Eye (tissue), 1 donor: ENCODE measurements around the gene TBC1D14.
A peak's percentile ranks its signal among the peaks of the same experiment; 100 is the strongest.
"Not testable (repeated sequence)": the region's sequence is repeated elsewhere in the genome, so short reads cannot be mapped to it uniquely, and the experiment has no call there.

Source experiments
- DNase-seq: peaks from one replicate; pipeline ENCODE4 v3.0.0-alpha.2; 2015

The TBC1D14 gene

GRCh38 chr4:6910960-6911874, 1.6 kb downstream of the TBC1D14 start:
- no peak for DNase-seq

- DNase-seq = not testable (repeated sequence)
Observed at GRCh38 chr4:6911917-6912316, 2.3 kb downstream of the TBC1D14 start.

DNA sequence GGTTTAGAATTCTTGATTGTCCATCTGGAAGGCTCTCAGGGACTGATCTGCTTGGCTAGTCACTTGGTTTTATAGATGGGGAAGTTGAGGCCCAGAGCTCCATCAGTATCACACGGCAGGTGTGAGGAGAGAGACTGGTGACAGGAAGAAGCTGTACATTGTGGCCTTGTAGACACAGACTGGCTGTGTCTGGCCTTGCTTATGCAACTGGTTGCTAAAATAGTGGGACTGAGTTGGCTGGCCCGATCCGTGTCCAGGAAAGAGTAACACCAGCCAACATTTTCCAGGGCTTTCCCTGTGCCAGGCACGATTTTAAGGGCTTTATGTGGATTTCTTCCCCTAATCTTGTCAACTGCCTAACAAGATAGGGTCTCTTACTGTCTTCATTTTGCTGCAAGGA, 2.8 kb downstream of the TBC1D14 start:
- DNase-seq = no peak

DNA sequence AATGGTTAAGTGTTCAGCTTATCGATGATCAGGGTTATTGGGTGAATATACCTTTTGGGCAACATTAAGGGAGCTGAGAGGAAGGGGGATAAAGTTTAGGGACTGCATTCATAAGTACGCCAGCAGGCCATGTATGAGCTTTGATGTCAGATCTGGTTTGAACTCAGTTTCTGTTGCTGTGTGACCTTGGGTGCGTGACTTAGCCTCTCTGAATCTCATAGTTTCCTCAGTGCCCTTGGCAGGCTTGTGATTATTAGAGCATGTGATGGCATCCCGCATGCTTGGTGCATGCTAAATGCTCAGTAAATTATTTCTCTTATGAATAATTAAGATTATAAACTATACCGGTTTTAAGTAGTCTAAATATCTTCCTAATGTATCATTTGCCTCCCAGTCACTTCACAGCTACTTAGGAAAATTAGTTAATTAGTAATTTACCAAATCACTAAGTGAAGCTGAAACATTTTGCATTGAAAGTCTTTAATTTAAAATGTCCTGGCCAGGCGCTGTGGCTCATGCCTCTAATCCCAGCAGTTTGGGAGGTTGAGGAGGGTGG, 3.8 kb downstream of the TBC1D14 start:
- DNase-seq = no peak

GRCh38 chr4:6914448-6914847, 4.8 kb downstream of the TBC1D14 start:
- no peak for DNase-seq

DNA sequence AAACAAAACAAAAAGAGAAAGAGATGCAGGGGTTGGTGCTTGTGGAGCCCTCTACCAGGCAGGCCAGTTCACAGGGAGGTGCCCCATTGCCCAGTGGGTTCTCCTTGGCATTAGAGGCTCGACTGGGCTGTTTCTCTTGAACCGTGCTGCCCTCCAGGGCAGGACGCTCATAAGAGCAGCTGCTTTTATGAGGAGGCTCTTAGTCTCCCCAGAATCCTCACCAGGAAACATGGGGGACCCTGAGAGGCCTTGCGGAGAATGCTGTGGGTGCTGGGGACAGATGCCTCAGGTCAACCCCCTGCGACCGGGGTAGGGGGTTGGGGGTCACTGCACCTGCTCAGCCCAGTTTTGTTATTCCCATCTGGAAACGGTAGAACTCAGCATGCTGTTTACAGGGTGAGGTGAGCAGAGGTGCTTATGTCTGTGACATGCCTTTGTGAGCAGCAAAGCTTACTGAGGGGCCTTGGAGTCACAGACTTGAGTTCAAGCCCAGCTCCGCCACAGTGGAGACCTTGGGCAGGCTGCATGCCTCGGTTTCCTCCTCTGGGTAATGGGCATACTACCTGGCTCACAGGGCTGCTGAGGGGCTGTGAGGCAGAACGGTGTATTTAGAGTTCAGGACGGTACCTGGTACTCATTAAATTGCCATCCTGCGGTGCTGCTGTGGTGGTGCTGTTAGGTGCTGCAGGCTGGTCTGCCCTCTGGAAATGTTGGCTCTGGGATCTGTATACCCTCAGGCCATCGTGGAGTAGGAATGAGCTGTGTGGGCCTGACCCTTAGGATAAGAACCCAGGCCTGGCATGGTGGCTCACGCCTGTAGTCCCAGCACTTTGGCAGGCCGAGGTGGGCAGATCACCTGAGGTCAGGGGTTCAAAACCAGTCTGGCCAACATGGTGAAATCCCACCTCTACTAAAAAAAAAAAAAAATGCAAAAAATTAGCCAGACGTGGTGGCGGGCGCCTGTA, 5.7 kb downstream of the TBC1D14 start:
- no peak for DNase-seq

DNA sequence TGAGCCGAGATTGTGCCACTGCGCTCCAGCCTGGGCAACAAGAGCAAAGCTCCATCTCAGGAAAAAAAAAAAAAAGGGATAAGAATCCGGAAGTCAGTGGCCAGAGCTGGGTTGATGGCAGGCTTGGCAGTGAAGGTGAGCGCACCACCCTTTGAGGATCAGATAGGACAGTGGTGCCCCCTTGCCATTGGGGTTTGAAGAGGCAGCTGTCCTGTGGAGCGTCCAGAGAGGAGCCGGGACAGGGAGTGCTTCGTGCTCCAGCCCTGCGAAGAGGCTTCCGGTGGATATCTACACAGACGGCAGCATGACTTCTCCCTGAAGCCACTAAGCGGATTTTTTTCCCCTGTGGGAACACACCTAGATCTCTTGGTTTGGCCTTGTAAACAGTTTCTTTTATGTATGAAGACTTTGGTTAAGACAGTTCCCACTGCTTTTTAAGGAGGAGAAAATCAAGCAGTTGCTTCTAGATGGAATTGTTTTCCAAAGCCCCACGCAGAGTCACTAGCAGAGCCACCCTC, 6.5 kb downstream of the TBC1D14 start:
- DNase-seq = no peak

DNA sequence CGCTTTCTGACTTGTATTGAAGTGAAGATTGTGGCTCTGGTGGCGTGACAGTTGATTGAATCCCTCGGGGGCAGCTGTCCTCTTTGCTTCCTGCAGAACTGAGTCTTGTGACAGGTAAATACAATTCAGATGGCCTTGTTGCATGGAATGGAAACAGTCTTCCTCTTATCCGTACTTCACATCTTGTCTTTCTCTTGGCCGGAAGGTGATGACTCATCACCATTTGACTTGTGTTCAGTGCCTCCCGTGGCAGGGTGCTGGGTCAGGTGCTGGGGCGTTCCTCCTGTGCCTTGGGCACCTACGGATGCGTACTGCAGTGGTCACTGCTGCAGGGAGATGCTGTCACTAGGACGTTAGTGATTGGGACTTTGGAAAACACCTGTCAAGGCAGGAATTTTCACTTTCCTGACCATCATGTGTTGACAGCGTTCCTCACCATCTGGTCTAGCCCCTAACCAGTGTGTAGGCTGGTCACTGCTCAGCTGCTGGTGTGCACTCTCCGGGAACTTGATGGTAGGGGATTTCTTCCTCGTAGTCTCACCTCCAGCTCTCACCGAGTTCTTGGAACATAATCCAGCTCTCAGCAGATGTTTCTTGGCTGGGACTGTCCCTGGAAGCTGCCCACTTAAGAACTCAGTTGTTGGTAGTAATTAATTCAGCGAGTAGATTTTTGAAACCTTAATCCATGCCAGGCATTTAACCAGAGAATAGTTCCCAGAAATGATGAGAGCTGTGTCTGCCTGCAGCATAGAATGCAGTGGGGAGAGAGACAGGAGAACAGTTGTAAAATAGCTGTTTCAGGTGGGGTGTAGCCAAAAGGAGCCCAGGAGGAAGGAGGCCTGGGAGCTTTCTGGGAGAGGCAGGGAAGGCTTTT, 7.2 kb downstream of the TBC1D14 start:
- no peak for DNase-seq

DNA sequence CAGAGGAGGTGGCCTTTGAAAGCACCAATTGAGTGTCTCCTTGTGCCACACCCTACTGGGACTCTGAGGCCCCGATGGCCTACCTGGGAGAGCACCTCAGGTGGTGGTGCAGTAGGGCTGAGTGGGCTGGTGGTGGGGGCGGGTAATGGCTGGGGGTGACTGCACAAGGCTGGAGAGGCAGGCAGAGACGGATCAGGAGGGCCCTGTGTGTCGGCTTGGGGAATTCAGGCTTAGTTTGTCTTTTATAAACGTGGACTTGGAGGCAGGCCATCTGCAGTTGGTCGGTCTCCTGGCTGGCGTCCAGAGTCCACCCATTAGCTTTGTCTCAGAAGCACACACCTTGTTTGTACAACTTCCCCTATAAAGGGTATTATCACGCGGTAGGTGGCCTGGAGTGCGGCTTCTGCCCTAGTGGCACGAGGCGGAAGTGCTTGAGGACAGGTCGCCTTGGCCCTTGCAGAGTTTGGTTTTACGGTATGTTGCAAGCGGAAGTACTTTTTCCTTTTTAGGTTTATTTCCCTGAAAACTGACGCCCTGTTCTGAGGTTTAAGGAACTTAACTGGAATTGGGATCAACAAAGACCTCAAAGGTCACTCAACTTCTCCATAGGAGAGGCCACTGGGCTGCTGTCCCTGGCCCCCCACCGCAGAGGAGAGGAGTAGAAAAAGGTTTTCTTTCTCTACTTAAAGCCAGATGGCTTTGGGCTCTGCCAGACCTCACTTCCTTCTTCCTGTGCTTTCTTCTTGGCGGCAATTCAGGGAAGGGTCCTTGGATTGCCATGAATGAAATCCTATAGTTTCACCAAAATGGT, 8.0 kb downstream of the TBC1D14 start:
- DNase-seq = peak; percentile 47

GRCh38 chr4:6918338-6918737, 8.7 kb downstream of the TBC1D14 start:
- no peak for DNase-seq

DNA sequence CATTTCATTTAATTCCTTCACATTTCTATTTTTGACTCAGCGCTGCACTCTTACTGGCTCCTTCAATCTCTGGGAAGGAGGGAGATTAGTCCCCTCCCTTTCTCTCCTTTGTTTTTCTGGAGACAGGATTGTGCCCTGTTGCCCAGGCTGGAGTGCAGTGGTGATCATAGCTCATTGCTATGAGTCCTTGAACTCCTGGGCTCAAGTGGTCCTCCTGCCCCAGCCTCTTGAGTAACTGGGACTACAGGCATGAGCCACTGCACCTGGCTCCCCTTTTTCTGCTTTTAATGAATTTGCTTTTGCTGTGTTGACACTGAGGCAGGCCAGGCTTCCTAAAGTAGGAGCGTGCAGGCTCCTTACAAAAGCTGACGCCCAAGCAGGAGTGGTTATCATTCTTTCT, 10.5 kb downstream of the TBC1D14 start:
- no peak for DNase-seq

DNA sequence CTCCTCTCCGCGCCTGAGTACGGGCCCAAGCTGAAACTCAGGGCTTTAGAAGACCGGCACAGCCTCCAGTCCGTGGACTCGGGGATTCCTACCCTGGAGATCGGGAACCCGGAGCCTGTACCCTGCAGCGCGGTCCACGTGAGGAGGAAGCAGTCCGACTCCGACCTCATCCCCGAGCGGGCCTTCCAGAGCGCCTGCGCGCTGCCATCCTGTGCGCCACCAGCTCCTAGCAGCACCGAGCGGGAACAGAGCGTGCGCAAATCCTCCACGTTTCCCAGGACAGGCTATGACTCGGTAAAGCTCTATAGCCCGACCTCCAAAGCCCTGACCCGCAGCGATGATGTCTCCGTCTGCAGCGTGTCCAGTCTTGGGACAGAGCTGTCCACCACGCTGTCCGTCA, 13.9 kb downstream of the TBC1D14 start:
- no peak for DNase-seq

DNA sequence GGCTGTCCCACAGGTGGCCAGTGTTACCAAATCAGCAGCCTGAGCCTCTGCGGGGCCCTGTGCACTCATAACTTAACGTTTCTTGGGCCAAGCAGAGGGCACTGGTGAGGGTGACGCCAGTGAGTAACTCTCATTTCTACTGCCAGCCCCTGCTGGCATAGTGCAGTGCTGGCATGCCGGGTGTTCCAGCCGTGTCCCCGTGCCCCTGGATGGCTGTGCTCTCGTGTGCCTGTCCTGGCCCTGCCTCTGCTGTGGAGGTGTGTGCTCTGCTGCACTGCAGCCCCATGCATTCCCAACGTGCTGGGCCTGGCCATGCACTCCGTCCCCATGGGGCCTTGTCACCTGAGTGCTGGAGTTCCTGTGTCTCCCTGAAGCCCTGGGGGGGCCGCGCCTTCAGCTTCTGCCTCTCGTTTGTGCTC, 14.7 kb downstream of the TBC1D14 start:
- no peak for DNase-seq

DNA sequence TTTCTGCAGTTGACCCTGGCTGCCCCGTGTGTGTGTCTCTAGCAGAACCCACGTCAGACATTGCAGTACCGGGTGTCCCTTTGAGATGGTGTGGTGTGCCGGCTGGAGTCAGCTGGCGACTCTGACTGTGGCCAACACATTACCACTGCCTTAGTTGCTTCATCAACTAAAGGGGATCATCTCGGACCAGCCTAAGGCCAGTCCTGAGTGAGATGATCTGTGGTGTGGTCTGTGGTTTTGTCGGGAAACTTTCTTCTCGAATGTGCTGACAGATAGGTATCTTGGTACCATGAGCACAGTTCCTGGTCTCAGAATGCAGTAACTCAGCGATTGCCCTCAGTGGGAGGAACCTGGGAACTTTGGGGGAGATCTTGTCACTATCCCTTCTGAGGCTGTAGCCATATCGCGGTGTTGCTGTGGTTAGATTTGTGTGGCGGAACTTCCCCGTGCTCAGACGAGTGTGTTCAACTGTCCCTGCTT, 15.8 kb downstream of the TBC1D14 start:
- no peak for DNase-seq

DNA sequence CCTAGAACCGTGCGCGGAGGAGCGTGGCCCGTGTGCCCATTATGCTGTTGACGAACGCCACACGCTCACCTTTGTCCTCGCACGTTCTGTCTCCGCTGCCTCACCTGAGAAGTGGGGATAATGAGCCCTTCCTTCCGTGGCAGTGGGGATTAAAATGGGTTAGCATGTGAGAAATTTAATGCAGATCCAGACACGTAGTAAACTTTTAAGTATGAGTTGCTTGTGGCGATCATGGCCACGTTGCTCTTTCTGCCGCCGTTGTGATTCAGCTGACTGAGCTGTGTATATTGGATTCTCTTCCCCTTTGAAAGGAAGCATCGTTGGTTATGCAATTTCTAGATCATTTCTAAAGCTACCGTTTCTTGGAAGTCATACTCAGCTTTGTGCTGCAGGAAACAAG, 16.5 kb downstream of the TBC1D14 start:
- DNase-seq = no peak

- DNase-seq = no peak
Observed at GRCh38 chr4:6926681-6927478, 17.3 kb downstream of the TBC1D14 start.

DNA sequence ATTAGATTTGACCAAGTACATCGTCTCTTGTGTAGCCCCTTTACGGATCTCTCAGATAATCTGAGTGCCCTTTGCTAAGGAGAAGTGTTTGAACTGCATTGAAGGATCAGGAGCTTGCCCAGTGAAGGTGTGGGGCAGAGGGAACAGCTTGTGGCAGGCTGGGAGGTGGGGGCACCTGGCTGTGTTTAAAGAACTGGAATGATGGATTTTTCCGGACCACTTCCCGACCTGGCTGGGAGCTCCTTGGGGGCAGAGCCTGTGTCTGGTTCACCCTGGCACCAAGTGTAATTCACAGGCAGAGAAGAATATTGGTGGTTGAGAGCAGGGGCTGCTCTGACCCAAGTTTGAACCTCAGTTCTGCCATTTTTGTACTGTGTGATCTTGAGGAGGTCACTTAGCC, 18.5 kb downstream of the TBC1D14 start:
- peak; percentile 55 for DNase-seq

DNA sequence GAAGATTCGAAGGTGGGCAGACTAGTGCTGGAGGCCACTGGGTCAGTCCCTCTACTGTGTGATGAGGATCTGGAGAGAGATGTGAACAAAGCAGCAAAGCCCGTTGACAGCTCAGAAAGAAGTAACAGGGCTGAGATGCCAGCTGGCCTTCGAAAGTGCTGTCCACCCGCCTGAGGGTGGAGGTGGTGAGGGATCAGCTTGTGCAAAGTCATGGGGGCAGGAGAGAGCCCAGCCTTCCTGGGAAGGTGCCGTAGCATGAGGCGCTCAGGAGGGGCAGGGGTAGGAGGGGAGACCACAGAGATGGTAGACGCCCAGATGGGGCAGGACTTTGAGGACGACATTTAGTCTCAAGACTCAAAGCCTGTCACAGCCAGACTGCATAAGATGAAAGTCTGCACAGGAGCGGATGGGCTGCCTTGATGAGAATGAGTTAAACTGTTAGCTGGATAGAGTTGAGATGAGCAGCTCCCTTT, 19.7 kb downstream of the TBC1D14 start:
- no peak for DNase-seq

- peak; percentile 84 for DNase-seq
Observed at GRCh38 chr4:6929812-6930464, 20.3 kb downstream of the TBC1D14 start.
